ENCODE measurements around the gene GPC5.
A peak's percentile ranks its signal among the peaks of the same experiment; 100 is the strongest.

GPC5 gene

DNA sequence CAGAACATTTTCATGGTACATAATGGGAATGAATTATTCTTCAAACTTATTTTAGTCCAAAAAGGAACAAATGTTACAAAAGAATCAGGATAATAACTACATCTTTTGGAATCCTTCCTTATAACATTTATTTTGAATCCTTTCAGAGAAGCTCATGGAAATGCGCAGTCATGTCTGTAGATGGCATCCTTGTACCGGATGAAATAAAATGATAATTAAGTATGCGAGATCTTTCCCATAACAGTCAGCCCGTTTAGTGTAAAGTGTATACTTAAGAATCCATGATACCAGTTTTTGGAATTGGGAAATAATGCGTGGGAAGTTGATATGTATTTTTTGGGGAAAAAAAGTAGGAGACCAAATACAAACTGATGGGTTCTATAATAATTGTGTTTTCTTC, 418.8 kb downstream of the GPC5 start:
- TF ChIP-seq, protein P1, sequence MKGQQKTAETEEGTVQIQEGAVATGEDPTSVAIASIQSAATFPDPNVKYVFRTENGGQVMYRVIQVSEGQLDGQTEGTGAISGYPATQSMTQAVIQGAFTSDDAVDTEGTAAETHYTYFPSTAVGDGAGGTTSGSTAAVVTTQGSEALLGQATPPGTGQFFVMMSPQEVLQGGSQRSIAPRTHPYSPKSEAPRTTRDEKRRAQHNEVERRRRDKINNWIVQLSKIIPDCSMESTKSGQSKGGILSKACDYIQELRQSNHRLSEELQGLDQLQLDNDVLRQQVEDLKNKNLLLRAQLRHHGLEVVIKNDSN (IDR thresholded peaks at IDR 0.05): no peak
- TF ChIP-seq FOXM1 (IDR thresholded peaks at IDR 0.05; ENCODE audit: borderline replicate concordance, low read depth) (no peak), RAD21 (IDR thresholded peaks at IDR 0.05; ENCODE audit: low read depth) (peak; percentile 24; the same call in 1 of the 2 replicates), TAF1 (IDR thresholded peaks at IDR 0.05; ENCODE audit: low read depth) (no peak)
- TF ChIP-seq, protein P2, sequence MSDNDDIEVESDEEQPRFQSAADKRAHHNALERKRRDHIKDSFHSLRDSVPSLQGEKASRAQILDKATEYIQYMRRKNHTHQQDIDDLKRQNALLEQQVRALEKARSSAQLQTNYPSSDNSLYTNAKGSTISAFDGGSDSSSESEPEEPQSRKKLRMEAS (IDR thresholded peaks at IDR 0.05): no peak

DNA sequence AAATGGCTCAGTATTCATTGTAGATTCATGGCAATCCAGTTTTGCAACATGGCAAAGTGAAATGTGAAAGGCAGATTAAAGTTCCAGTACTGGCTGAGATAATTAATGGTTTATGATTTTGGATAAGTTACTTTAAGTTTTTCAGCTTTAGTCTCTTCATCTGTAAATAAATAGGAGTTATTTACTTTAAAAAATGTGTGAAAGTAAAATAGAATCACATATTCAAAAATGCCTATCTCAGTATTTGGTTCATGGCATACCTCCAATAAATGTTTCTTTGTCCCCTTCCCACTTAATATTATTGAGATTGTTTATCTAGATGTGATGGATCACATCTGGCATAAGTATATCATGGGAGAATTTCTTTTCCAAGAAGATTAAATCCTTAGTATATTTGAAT, 426.0 kb downstream of the GPC5 start:
- no peak for TF ChIP-seq EP300 (IDR thresholded peaks at IDR 0.05; ENCODE audit: borderline replicate concordance)
- TF ChIP-seq CEBPB (IDR thresholded peaks at IDR 0.05): no peak
- TF ChIP-seq, protein P3, sequence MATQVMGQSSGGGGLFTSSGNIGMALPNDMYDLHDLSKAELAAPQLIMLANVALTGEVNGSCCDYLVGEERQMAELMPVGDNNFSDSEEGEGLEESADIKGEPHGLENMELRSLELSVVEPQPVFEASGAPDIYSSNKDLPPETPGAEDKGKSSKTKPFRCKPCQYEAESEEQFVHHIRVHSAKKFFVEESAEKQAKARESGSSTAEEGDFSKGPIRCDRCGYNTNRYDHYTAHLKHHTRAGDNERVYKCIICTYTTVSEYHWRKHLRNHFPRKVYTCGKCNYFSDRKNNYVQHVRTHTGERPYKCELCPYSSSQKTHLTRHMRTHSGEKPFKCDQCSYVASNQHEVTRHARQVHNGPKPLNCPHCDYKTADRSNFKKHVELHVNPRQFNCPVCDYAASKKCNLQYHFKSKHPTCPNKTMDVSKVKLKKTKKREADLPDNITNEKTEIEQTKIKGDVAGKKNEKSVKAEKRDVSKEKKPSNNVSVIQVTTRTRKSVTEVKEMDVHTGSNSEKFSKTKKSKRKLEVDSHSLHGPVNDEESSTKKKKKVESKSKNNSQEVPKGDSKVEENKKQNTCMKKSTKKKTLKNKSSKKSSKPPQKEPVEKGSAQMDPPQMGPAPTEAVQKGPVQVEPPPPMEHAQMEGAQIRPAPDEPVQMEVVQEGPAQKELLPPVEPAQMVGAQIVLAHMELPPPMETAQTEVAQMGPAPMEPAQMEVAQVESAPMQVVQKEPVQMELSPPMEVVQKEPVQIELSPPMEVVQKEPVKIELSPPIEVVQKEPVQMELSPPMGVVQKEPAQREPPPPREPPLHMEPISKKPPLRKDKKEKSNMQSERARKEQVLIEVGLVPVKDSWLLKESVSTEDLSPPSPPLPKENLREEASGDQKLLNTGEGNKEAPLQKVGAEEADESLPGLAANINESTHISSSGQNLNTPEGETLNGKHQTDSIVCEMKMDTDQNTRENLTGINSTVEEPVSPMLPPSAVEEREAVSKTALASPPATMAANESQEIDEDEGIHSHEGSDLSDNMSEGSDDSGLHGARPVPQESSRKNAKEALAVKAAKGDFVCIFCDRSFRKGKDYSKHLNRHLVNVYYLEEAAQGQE (IDR thresholded peaks at IDR 0.05; ENCODE audit: low read depth): no peak
- no peak for TF ChIP-seq NFIC (IDR thresholded peaks at IDR 0.05)
- TF ChIP-seq, protein P1 (IDR thresholded peaks at IDR 0.05): no peak
- TF ChIP-seq RAD21 (IDR thresholded peaks at IDR 0.05; ENCODE audit: low read depth): no peak
- TF ChIP-seq YY1 (IDR thresholded peaks at IDR 0.05; ENCODE audit: low read depth): no peak
- TF ChIP-seq, protein P2 (IDR thresholded peaks at IDR 0.05): no peak
- no peak for TF ChIP-seq TEAD4 (IDR thresholded peaks at IDR 0.05)
- no peak for TF ChIP-seq EGR1 (IDR thresholded peaks at IDR 0.05)
- no peak for TF ChIP-seq TAF1 (IDR thresholded peaks at IDR 0.05; ENCODE audit: low read depth)
- TF ChIP-seq CREB1 (IDR thresholded peaks at IDR 0.05; ENCODE audit: low read depth): no peak

GRCh38 chr13:91825516-91825915, 427.1 kb downstream of the GPC5 start:
- TF ChIP-seq, protein P3 (IDR thresholded peaks at IDR 0.05; ENCODE audit: low read depth): no peak
- TF ChIP-seq TAF1 (IDR thresholded peaks at IDR 0.05; ENCODE audit: low read depth) (no peak), EP300 (IDR thresholded peaks at IDR 0.05; ENCODE audit: borderline replicate concordance) (no peak), TCF12 (IDR thresholded peaks at IDR 0.05; ENCODE audit: low read depth) (no peak), RAD21 (IDR thresholded peaks at IDR 0.05; ENCODE audit: low read depth) (no peak), CREB1 (IDR thresholded peaks at IDR 0.05; ENCODE audit: low read depth) (no peak), NFIC (IDR thresholded peaks at IDR 0.05) (no peak), YY1 (IDR thresholded peaks at IDR 0.05; ENCODE audit: low read depth) (no peak), TEAD4 (IDR thresholded peaks at IDR 0.05) (no peak), ZBTB7A (IDR thresholded peaks at IDR 0.05; ENCODE audit: low read depth) (no peak), EGR1 (IDR thresholded peaks at IDR 0.05) (no peak), CEBPB (IDR thresholded peaks at IDR 0.05) (no peak), FOXM1 (IDR thresholded peaks at IDR 0.05; ENCODE audit: borderline replicate concordance, low read depth) (no peak)
- TF ChIP-seq, protein P2 (IDR thresholded peaks at IDR 0.05): no peak
- TF ChIP-seq, protein P1 (IDR thresholded peaks at IDR 0.05): no peak

DNA sequence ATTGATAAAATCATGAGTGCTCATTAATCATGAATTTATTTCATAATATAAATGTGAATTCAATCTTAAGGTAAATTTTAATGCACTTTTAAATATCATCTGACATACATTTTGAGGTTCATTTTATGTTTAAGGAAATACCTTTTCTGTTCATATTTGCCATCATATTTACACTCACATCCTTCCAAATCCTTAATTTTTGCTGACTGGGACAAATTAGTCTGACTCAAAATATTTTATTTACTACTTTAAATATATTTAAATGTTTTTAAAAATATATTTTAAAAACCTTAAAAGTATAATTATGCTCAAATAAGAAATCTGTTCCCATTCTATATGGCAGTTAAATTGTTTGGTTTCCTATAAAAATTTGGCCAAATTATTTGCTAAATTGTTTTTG, 438.1 kb downstream of the GPC5 start:
- TF ChIP-seq YY1 (IDR thresholded peaks at IDR 0.05; ENCODE audit: low read depth): no peak
- TF ChIP-seq ZBTB7A (IDR thresholded peaks at IDR 0.05; ENCODE audit: low read depth): no peak
- TF ChIP-seq FOXM1 (IDR thresholded peaks at IDR 0.05; ENCODE audit: borderline replicate concordance, low read depth): no peak
- TF ChIP-seq, protein P3 (IDR thresholded peaks at IDR 0.05; ENCODE audit: low read depth): no peak
- no peak for TF ChIP-seq NFIC (IDR thresholded peaks at IDR 0.05)
- TF ChIP-seq CEBPB (IDR thresholded peaks at IDR 0.05): no peak
- TF ChIP-seq RAD21 (IDR thresholded peaks at IDR 0.05; ENCODE audit: low read depth): no peak
